OCI-LY3 (cell line): ENCODE results near the gene KRCC1.

Source experiments
- H2AFZ ChIP-seq: fragments of 200-600, 300-600 bp; shearing (Covaris generic); 2 replicates; pipeline ENCODE4 v1.6.0; 2014; ENCODE audit warnings: antibody characterized with exemption, low read depth, low read length
- H3K27ac ChIP-seq: fragments of 200-600, 300-600 bp; sonication (generic); 2 replicates; pipeline ENCODE4 v1.5.1; 2014; ENCODE audit warnings: mild to moderate bottlenecking, low read length, moderate library complexity, mixed read lengths
- H3K27me3 ChIP-seq: fragments of 200-600, 300-600 bp; sonication (generic); 2 replicates; pipeline ENCODE4 v1.6.1; 2014; ENCODE audit warnings: low read depth, low read length, mixed read lengths
- H3K36me3 ChIP-seq: fragments of 200-600, 300-600 bp; sonication (generic); replicated peaks from 2 replicates; pipeline ENCODE3; 2014; ENCODE audit warnings: low read depth, low read length, mixed read lengths
- H3K4me1 ChIP-seq: fragments of 300-600, 200-600 bp; sonication (generic); 2 replicates; pipeline ENCODE4 v1.6.1; 2014; ENCODE audit warnings: low read length, mixed read lengths
- H3K4me2 ChIP-seq: fragments of 200-600, 300-600 bp; sonication (generic); 2 replicates; pipeline ENCODE4 v1.6.1; 2014; ENCODE audit warnings: low read length, mixed read lengths
- H3K4me3 ChIP-seq: fragments of 300-600, 200-600 bp; sonication (generic); 2 replicates; pipeline ENCODE4 v1.5.1; 2014; ENCODE audit warnings: antibody characterized with exemption, mild to moderate bottlenecking, low read length, moderate library complexity
- H3K79me2 ChIP-seq: fragments of 300-600, 200-600 bp; shearing (Covaris generic); 2 replicates; pipeline ENCODE4 v1.6.1; 2014; ENCODE audit warnings: mild to moderate bottlenecking, low read length, mixed read lengths
- H3K9ac ChIP-seq: fragments of 300-600, 200-600 bp; shearing (Covaris generic); 2 replicates; pipeline ENCODE4 v1.6.0; 2014; ENCODE audit warnings: mild to moderate bottlenecking, low read length, moderate library complexity
- H3K9me3 ChIP-seq: fragments of 200-600, 300-600 bp; shearing (Covaris generic); 2 replicates; pipeline ENCODE4 v1.6.1; 2014; ENCODE audit warnings: low read length, mixed read lengths; ENCODE audit not compliant: insufficient read depth
- H4K20me1 ChIP-seq: fragments of 200-600, 300-600 bp; sonication (generic); 2 replicates; pipeline ENCODE4 v1.6.1; 2016; ENCODE audit warnings: low read length, mixed read lengths; ENCODE audit not compliant: insufficient read depth
- CTCF ChIP-seq: fragments of 200-600, 300-600 bp; sonication (generic); IDR thresholded peaks from 2 replicates; pipeline ENCODE4 v1.5.1; 2014; ENCODE audit warnings: antibody characterized with exemption, low read length, low read depth
- EZH2phosphoT487 ChIP-seq: fragments of 200-600 bp; shearing (Covaris generic); IDR thresholded peaks from 2 replicates; pipeline ENCODE4 v1.6.1; 2018; ENCODE audit warnings: antibody characterized with exemption, mixed run types, low read depth

KRCC1 gene

GRCh38 chr2:88036606-88037005 lies 19.0 kb downstream of the KRCC1 start:
- Histone ChIP-seq H3K4me3 (no peak overlapping the region), H3K4me2 (no peak overlapping the region), H3K79me2 (no peaks in the 10 kb centered on the region), H4K20me1 (no peaks in the 10 kb centered on the region), H3K9me3 (no peaks in the 10 kb centered on the region), H3K27me3 (no peaks in the 10 kb centered on the region), H2AFZ (no peak overlapping the region), H3K36me3 (no peaks in the 10 kb centered on the region), H3K4me1 (peaks cover 6% of the 10 kb centered on the region; the same call in 1 of the 2 replicates), H3K27ac (no peak overlapping the region), H3K9ac (no peak overlapping the region)
- no peak for TF ChIP-seq CTCF
- no peak for TF ChIP-seq EZH2phosphoT487

- Histone ChIP-seq H3K9me3 (no peaks in the 10 kb centered on the region), H2AFZ (no peak overlapping the region), H3K27me3 (no peaks in the 10 kb centered on the region), H3K4me3 (no peak overlapping the region), H3K4me1 (peaks cover 6% of the 10 kb centered on the region; the same call in 1 of the 2 replicates), H3K27ac (no peak overlapping the region), H3K9ac (no peak overlapping the region), H4K20me1 (no peaks in the 10 kb centered on the region), H3K79me2 (no peaks in the 10 kb centered on the region), H3K36me3 (no peaks in the 10 kb centered on the region), H3K4me2 (no peak overlapping the region)
- TF ChIP-seq CTCF (no peak), EZH2phosphoT487 (no peak)
These were observed 19.4 kb downstream of the KRCC1 start for GRCh38 chr2:88036182-88036581.

GRCh38 chr2:88032070-88032702 lies 23.4 kb downstream of the KRCC1 start:
- Histone ChIP-seq H3K4me3 (no peak overlapping the region), H3K27me3 (no peaks in the 10 kb centered on the region), H3K36me3 (no peaks in the 10 kb centered on the region), H3K27ac (no peak overlapping the region), H3K9ac (no peak overlapping the region), H3K4me2 (no peak overlapping the region), H3K9me3 (no peaks in the 10 kb centered on the region), H3K79me2 (no peaks in the 10 kb centered on the region), H3K4me1 (peaks cover 6% of the 10 kb centered on the region; the same call in 1 of the 2 replicates), H2AFZ (no peak overlapping the region), H4K20me1 (no peaks in the 10 kb centered on the region)
- no peak for TF ChIP-seq CTCF
- TF ChIP-seq EZH2phosphoT487, result no peak

- no peak overlapping the region for H3K9ac ChIP-seq
- H3K4me1 ChIP-seq, result no peaks in the 10 kb centered on the region
- TF ChIP-seq EZH2phosphoT487 (no peak), CTCF (no peak)
- H3K9me3 ChIP-seq, result no peaks in the 10 kb centered on the region
- no peak overlapping the region for H2AFZ ChIP-seq
- no peak overlapping the region for H3K27ac ChIP-seq
- no peaks in the 10 kb centered on the region for H3K79me2 ChIP-seq
- no peak overlapping the region for H3K4me2 ChIP-seq
- no peak overlapping the region for H3K4me3 ChIP-seq
- no peaks in the 10 kb centered on the region for H3K36me3 ChIP-seq
- no peaks in the 10 kb centered on the region for H3K27me3 ChIP-seq
- H4K20me1 ChIP-seq, result no peaks in the 10 kb centered on the region
These were observed 26.7 kb downstream of the KRCC1 start for GRCh38 chr2:88028931-88029330.
